ENCODE data around the gene MYMK.

DNA sequence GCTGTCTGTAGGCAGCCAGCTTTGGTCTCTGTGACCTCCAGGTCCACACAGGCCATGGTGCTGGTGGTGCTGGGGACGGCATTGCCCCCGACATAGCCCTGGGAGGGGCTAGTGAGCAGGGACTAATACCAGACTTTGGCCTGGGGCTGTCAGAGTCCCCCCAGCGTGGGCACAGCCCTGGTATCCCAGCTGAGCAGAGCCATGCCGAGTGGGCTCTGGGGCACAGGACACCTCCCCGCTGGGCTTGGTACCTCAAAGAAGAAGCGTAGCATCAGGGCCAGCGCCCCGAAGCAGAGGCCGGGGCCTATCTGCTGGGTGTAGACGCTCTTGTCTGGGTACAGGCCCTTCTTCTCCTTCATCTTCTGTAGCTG is 9.5 kb downstream of the MYMK start:
- TF ChIP-seq EZH2 (IDR thresholded peaks at IDR 0.05) (no peak), POLR2AphosphoS5 (IDR thresholded peaks at IDR 0.05; ENCODE audit: borderline replicate concordance, low read depth, low read length) (no peak)

Measured in SK-N-MC (cell line).